Transverse colon (tissue), 4 donors: ENCODE data around the gene RFX3. TPM values are rescaled to one million over a fixed set of nuclear protein-coding genes. Genes with fewer than 3 reads are reported as not detected.
A peak's percentile ranks its signal among the peaks of the same experiment; 100 is the strongest.

ENCODE experiments used
- DNase-seq: peaks from one replicate; pipeline ENCODE4 v3.0.0-alpha.2; 2019
- H3K27ac ChIP-seq, 4 donors: fragments of 200-600 bp; sonication (generic); 2 replicates each; pipeline ENCODE4 v1.5.1; 2016 to 2018; ENCODE audit warnings: inconsistent platforms in 4 of 4
- H3K27me3 ChIP-seq: fragments of 200-600 bp; sonication (generic); 2 replicates; pipeline ENCODE4 v1.5.1; 2017; ENCODE audit warnings: inconsistent platforms
- H3K36me3 ChIP-seq, 4 donors: fragments of 200-600 bp; sonication (generic); 2 replicates each; pipeline ENCODE4 v1.5.1; 2017 to 2019; ENCODE audit warnings: inconsistent platforms in 4 of 4
- H3K4me1 ChIP-seq, 4 donors: fragments of 200-600 bp; sonication (generic); 2 replicates each; pipeline ENCODE4 v1.5.1; 2017 to 2020; ENCODE audit warnings: inconsistent platforms in 4 of 4
- H3K4me3 ChIP-seq, 4 donors: fragments of 200-600 bp; sonication (generic); 1 replicate in 1 of 4; 2 replicates in 3 of 4; pipeline versions ENCODE4 v1.5.1 to v1.6.1; 2017 to 2019; ENCODE audit warnings: inconsistent platforms in 4 of 4
- H3K9me3 ChIP-seq, 2 donors: fragments of 200-600 bp; sonication (generic); 2 replicates each; pipeline ENCODE4 v1.5.1; 2017 to 2019; ENCODE audit warnings: inconsistent platforms in 2 of 2
- CTCF ChIP-seq, 5 experiments: fragments of 200-600 bp in 3 of 5; fragments of 450-650 bp in 2 of 5; sonication (generic) in 3 of 5; IDR thresholded peaks; 1 replicate in 2 of 5; 2 replicates in 3 of 5; pipeline ENCODE4 v1.5.1; 2016 to 2017; ENCODE audit warnings: antibody characterized with exemption in 5 of 5, inconsistent platforms in 3 of 5, mild to moderate bottlenecking in 2 of 5, moderate library complexity in 1 of 5
- EP300 ChIP-seq: sonication (generic); formaldehyde crosslinking; IDR thresholded peaks from one replicate; pipeline ENCODE4 v1.6.1; 2017; ENCODE audit warnings: antibody characterized with exemption, low read depth
- POLR2A ChIP-seq: fragments of 450-650 bp; IDR thresholded peaks from one replicate; pipeline ENCODE4 v1.6.1; 2016; ENCODE audit warnings: antibody characterized with exemption, mild to moderate bottlenecking, moderate library complexity
- POLR2AphosphoS5 ChIP-seq, 3 donors: sonication (generic); formaldehyde crosslinking; IDR thresholded peaks; one replicate each; pipeline ENCODE4 v1.6.1; 2016; ENCODE audit warnings: antibody characterized with exemption in 3 of 3
- whole genome bisulfite sequencing, 2 donors: methylation state at CpG; one replicate each; pipeline ENCODE4 v1.1.5; 2018; ENCODE audit warnings: low coverage in 1 of 2; 5-methylcytosine and 5-hydroxymethylcytosine counted together
- in situ Hi-C, 4 donors: fragments of 200-750 bp; cut with MboI; loops; one replicate each; pipeline versions ENCODE4 v1.15.0 to v1.15.1; 2017; ENCODE audit warnings: low sequenced_read_pairs in 3 of 4, low pct_ligation_motif_present in 1 of 4, low pct_unique_long_range_greater_than_20kb in 1 of 4
- intact Hi-C: fragments of 100-400 bp; cut with DNase I; formaldehyde crosslinking; loops from one replicate; pipeline ENCODE4 v1.15.1; 2023; ENCODE audit warnings: low total_unique reads
- total RNA-seq, 4 donors: library from RNA; depleted of rRNA; stranded (reverse); fragments of >200 nt; gene quantifications; one replicate each; pipeline ENCODE4 v1.1.0, GENCODE V29; 2016

The RFX3 gene
- total RNA-seq, result 10 to 100 TPM in 1 of 4 donors, 1 to 10 TPM in 3; 3.5 to 21.9 (median 7.1) TPM

GRCh38 chr9:3525836-3526164 lies at the start of gene RFX3:
TSS of gene RFX3 (minus strand) at chr9:3526001. CDS start at chr9:3395588, 130,413 bp downstream.
- no peaks in the 10 kb centered on the region for H3K36me3 ChIP-seq
- peak; percentile 91 for DNase-seq
- H3K4me3 ChIP-seq, result peak within 1 kb of the TSS; percentile 61 to 91 (median 87)
- no peaks in the 10 kb centered on the region for H3K9me3 ChIP-seq
- in situ Hi-C loops (no loop called here), intact Hi-C loops (no loop called here)
- TF ChIP-seq POLR2A (no peak), EP300 (peak; percentile 44), POLR2AphosphoS5 (IDR thresholded peaks at IDR 0.05) (peak in 1 of 3 donors; percentile 76), CTCF (IDR thresholded peaks at IDR 0.05) (peak in 1 of 5 experiments; percentile 15)
- WGBS, 2 donors, result 2% methylated on average over 17 of the region's 24 CpGs; no CpG with 5 or more reads in 1 of the 2 donors
- H3K27me3 ChIP-seq, result no peaks in the 10 kb centered on the region
- H3K27ac ChIP-seq, result peak within 1 kb of the TSS; percentile 98 to 100 (median 100)
- H3K4me1 ChIP-seq, result peaks cover 0 to 30% (median 13%) of the 10 kb centered on the region in 4 donors

GRCh38 chr9:3571500-3571899 lies 45.7 kb upstream of the RFX3 start:
- WGBS, 2 donors, result 95 to 100% methylated on average over 1 of the region's 1 CpG
- Histone ChIP-seq H3K27me3 (no peaks in the 10 kb centered on the region), H3K4me3 (no peak overlapping the region), H3K4me1 (no peaks in the 10 kb centered on the region), H3K36me3 (no peaks in the 10 kb centered on the region), H3K9me3 (no peaks in the 10 kb centered on the region), H3K27ac (no peak overlapping the region)
- intact Hi-C loops (no loop called here), in situ Hi-C loops (no loop called here)
- no peak for DNase-seq
- no peak for TF ChIP-seq CTCF (IDR thresholded peaks at IDR 0.05)
- TF ChIP-seq EP300, result no peak
- TF ChIP-seq POLR2AphosphoS5 (IDR thresholded peaks at IDR 0.05), result no peak
- no peak for TF ChIP-seq POLR2A

- intact Hi-C loops, result no loop called here
- Histone ChIP-seq H3K4me3 (no peak overlapping the region), H3K36me3 (no peaks in the 10 kb centered on the region), H3K9me3 (no peaks in the 10 kb centered on the region), H3K27ac (no peak overlapping the region), H3K4me1 (no peaks in the 10 kb centered on the region), H3K27me3 (no peaks in the 10 kb centered on the region)
- TF ChIP-seq EP300 (no peak), POLR2AphosphoS5 (IDR thresholded peaks at IDR 0.05) (no peak), POLR2A (no peak), CTCF (IDR thresholded peaks at IDR 0.05) (no peak)
- in situ Hi-C loops, result no loop called here
- no peak for DNase-seq
- 50 to 89% methylated on average over 1 of the region's 1 CpG for WGBS, 2 donors
These were observed 43.7 kb upstream of the RFX3 start for GRCh38 chr9:3569529-3569928.

GRCh38 chr9:3567988-3568387 lies 42.2 kb upstream of the RFX3 start:
- TF ChIP-seq POLR2A (no peak), EP300 (no peak), POLR2AphosphoS5 (IDR thresholded peaks at IDR 0.05) (no peak), CTCF (IDR thresholded peaks at IDR 0.05) (no peak)
- H3K27me3 ChIP-seq, result no peaks in the 10 kb centered on the region
- in situ Hi-C loops, result no loop called here
- no peaks in the 10 kb centered on the region for H3K4me1 ChIP-seq
- intact Hi-C loops, result no loop called here
- H3K27ac ChIP-seq, result no peak overlapping the region
- 83 to 94% methylated on average over 2 to 6 of the region's 6 CpGs for WGBS, 2 donors
- H3K9me3 ChIP-seq, result no peaks in the 10 kb centered on the region
- no peaks in the 10 kb centered on the region for H3K36me3 ChIP-seq
- DNase-seq, result no peak
- H3K4me3 ChIP-seq, result no peak overlapping the region
